A549 (cell line): ENCODE data around the gene CHRNA4. TPM values are rescaled to one million over a fixed set of nuclear protein-coding genes. Genes with fewer than 3 reads are reported as not detected.

Experiments
- ATAC-seq, 2 experiments: fragments of 200-7000 bp in 1 of 2; fragments of >200 bp in 1 of 2; cut with Nextera tagmentation in 1 of 2; cut with Tn5 transposase in 1 of 2; 3 replicates each; pipeline versions ENCODE4 v1.8.0 to v1.9.1; 2018 to 2020; ENCODE audit warnings: mild to moderate bottlenecking in 1 of 2, moderate library complexity in 1 of 2
- CTCF ChIA-PET: fragments of 300-600 bp; sonication (Branson Sonifier 250); formaldehyde crosslinking; extraction: SDS; loops from one replicate; lab custom pipeline; 2021; ENCODE audit warnings: antibody characterized with exemption, inconsistent platforms; lab: Yijun Ruan, JAX
- POLR2A ChIA-PET: fragments of 350-600 bp; formaldehyde crosslinking; extraction: SDS; loops from one replicate; lab custom pipeline; 2021; ENCODE audit warnings: antibody characterized with exemption, inconsistent platforms; lab: Yijun Ruan, JAX
- DNase-seq, 2 experiments: peaks; one replicate each; pipeline versions ENCODE4 v3.0.0 to v3.0.0-alpha.2; 2011 to 2016; ENCODE audit warnings: low read depth in 1 of 2, low spot score in 1 of 2
- FAIRE-seq: peaks from 2 replicates; lab custom pipeline; 2011; peaks lifted over from hg19 to GRCh38; lab: Jason Lieb, UNC
- H3K27ac ChIP-seq, 2 experiments: fragments of >200 bp; sonication (Bioruptor Twin); formaldehyde crosslinking; 3 replicates each; pipeline ENCODE4 v1.5.1; 2016 to 2017
- H3K4me1 ChIP-seq: fragments of >200 bp; sonication (Bioruptor Twin); formaldehyde crosslinking; 3 replicates; pipeline ENCODE4 v1.6.1; 2016
- H3K4me2 ChIP-seq: fragments of >200 bp; sonication (Bioruptor Twin); formaldehyde crosslinking; 3 replicates; pipeline ENCODE4 v1.6.1; 2016
- H3K4me3 ChIP-seq: fragments of >200 bp; sonication (Bioruptor Twin); formaldehyde crosslinking; 3 replicates; pipeline ENCODE4 v1.5.1; 2016
- H3K9me3 ChIP-seq: fragments of >200 bp; sonication (Bioruptor Twin); formaldehyde crosslinking; 3 replicates; pipeline ENCODE4 v1.6.1; 2016
- BHLHE40 ChIP-seq: IDR thresholded peaks from 2 replicates; pipeline ENCODE4 v1.6.1; 2012; ENCODE audit warnings: low read depth, low read length, inconsistent platforms
- CBX8 ChIP-seq: fragments of 200-600 bp; sonication (generic); IDR thresholded peaks from 2 replicates; pipeline ENCODE4 v1.6.1; 2016
- CHD4 ChIP-seq: fragments of 200-600 bp; sonication (generic); IDR thresholded peaks from 2 replicates; pipeline ENCODE4 v1.6.1; 2016; ENCODE audit warnings: antibody characterized with exemption, mild to moderate bottlenecking, borderline replicate concordance
- CTCF ChIP-seq: fragments of >200 bp; sonication (Bioruptor Twin); formaldehyde crosslinking; IDR thresholded peaks from 3 replicates; pipeline ENCODE4 v1.5.1; 2016
- ESRRA ChIP-seq: fragments of 150-350 bp; IDR thresholded peaks from 2 replicates; pipeline ENCODE4 v1.6.1; 2014; ENCODE audit warnings: mild to moderate bottlenecking, low read length, borderline replicate concordance
- FOSL2 ChIP-seq, 2 experiments: fragments of 450-650 bp in 1 of 2; fragments of >200 bp in 1 of 2; sonication (Bioruptor Twin) in 1 of 2; formaldehyde crosslinking; IDR thresholded peaks; 2 replicates each; pipeline versions ENCODE4 v1.5.0 to v1.6.1; 2016 to 2020; ENCODE audit warnings: mild to moderate bottlenecking in 1 of 2, moderate library complexity in 1 of 2
- FOXS1 ChIP-seq: fragments of 250-450 bp; sonication (Bioruptor Pico); IDR thresholded peaks from 2 replicates; pipeline ENCODE4 v1.5.0; 2020; ENCODE audit warnings: mild to moderate bottlenecking, moderate library complexity
- HDAC2 ChIP-seq: fragments of 200-600 bp; sonication (generic); IDR thresholded peaks from 2 replicates; pipeline ENCODE4 v1.6.1; 2016
- HOXA7 ChIP-seq: fragments of 250-450 bp; sonication (Bioruptor Pico); IDR thresholded peaks from 2 replicates; pipeline ENCODE4 v1.5.0; 2020; ENCODE audit warnings: mild to moderate bottlenecking, moderate library complexity
- HOXB5 ChIP-seq: fragments of 250-450 bp; sonication (Bioruptor Pico); IDR thresholded peaks from 2 replicates; pipeline ENCODE4 v1.5.0; 2020; ENCODE audit warnings: mild to moderate bottlenecking, moderate library complexity
- JUN ChIP-seq, 2 experiments: fragments of >200 bp; sonication (Bioruptor Twin); formaldehyde crosslinking; IDR thresholded peaks; 2 replicates in 1 of 2; 3 replicates in 1 of 2; pipeline ENCODE4 v1.6.1; 2016 to 2017
- JUNB ChIP-seq: fragments of >200 bp; sonication (Bioruptor Twin); formaldehyde crosslinking; IDR thresholded peaks from 2 replicates; pipeline ENCODE4 v1.6.1; 2016
- MYC ChIP-seq: IDR thresholded peaks from 2 replicates; pipeline ENCODE4 v1.6.1; 2012; ENCODE audit warnings: mild to moderate bottlenecking, inconsistent platforms, low read length, improper control_type of control experiment, borderline replicate concordance
- PBX3 ChIP-seq: IDR thresholded peaks from 2 replicates; pipeline ENCODE4 v1.6.1; 2012
- PHF8 ChIP-seq: fragments of 200-600 bp; sonication (generic); IDR thresholded peaks from 2 replicates; pipeline ENCODE4 v1.6.1; 2016; ENCODE audit warnings: low read depth, mild to moderate bottlenecking, antibody characterized with exemption, moderate library complexity, borderline replicate concordance
- POLR2AphosphoS2 ChIP-seq: conservative IDR thresholded peaks from 2 replicates; pipeline ENCODE4 v1.6.1; 2012; ENCODE audit warnings: low read length, improper control_type of control experiment, inconsistent platforms
- SMC3 ChIP-seq: fragments of >200 bp; sonication (Bioruptor Twin); formaldehyde crosslinking; IDR thresholded peaks from 3 replicates; pipeline ENCODE4 v1.6.1; 2018; ENCODE audit warnings: inconsistent platforms
- TFCP2L1 ChIP-seq: fragments of 250-450 bp; sonication (Bioruptor Pico); IDR thresholded peaks from 2 replicates; pipeline ENCODE4 v1.5.0; 2021; ENCODE audit warnings: mild to moderate bottlenecking
- ZC3H11A ChIP-seq: fragments of 450-650 bp; IDR thresholded peaks from 2 replicates; pipeline ENCODE4 v1.6.1; 2014; ENCODE audit warnings: antibody characterized with exemption, mild to moderate bottlenecking
- ZFP36 ChIP-seq: fragments of 450-650 bp; IDR thresholded peaks from 2 replicates; pipeline ENCODE4 v1.6.1; 2014; ENCODE audit warnings: borderline replicate concordance; ENCODE audit not compliant: partially characterized antibody
- WGBS: methylation state at CpG from one replicate; pipeline ENCODE4 v1.1.6; 2017; ENCODE audit errors: missing lambda C conversion rate; 5-methylcytosine and 5-hydroxymethylcytosine counted together
- polyA plus RNA-seq, 4 experiments: library from polyadenylated mRNA; depleted of rRNA in 3 of 4; stranded (reverse); fragments of >200 nt; fragmentation: RNase III in 1 of 4; extraction: RNeasy Plus Mini Kit Qiagen cat#74134 plus additional on column Dnase treatment in 1 of 4; gene quantifications; 2 replicates in 3 of 4; 3 replicates in 1 of 4; pipeline ENCODE4 v1.2.3, GENCODE V29; 2011 to 2017

Gene CHRNA4
- polyA plus RNA-seq, 2 of the 4 experiments (the other 2 are of a cell fraction), result 0.03 to 0.23 TPM

DNA sequence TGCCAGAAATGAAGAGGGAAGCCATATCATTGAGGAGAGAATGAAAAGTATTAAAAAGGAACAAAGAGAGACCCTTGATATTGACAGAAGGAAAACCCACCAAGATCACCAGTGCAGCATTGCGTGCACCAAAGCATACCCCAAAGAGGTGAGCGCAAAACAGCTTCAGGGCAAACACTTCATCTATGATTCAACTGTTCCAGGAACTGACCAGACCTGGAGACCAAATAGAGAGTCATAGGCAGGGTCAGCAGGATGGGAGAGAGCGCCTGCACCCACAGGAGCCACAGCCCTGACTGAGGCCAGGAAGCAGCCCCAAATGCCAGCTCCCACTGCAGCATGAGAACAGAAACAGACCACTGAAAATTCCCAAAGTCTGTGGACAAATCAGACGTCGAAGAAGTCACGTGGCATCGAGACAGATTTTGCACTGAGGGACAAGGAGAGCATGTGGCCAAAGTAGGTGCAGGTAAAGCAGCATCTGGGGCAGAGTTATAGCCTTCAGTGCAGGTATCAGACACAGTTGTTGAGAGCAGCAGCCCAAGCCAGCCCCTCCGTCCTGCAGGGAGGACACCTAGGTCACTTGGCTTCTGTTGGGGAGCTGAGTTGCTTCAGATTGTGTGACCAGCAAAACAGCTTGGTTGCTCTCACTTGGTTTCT, 29.3 kb downstream of the CHRNA4 start:
- H3K27ac ChIP-seq, result no peak overlapping the region
- ATAC-seq, result no peak
- H3K4me3 ChIP-seq, result no peak overlapping the region
- ChIA-PET POLR2A (no interaction called here), CTCF (interaction anchor here (0.8 to 3.5 kb wide), 6 partner anchors 21 to 108 kb away, joined by 3 to 20 read pairs (median 4); no protein-coding TSS in a partner anchor)
- peaks cover 9% of the 10 kb centered on the region; the same call in 2 of the 3 replicates for H3K9me3 ChIP-seq
- H3K4me2 ChIP-seq, result no peak overlapping the region
- H3K4me1 ChIP-seq, result no peaks in the 10 kb centered on the region
- no peak for DNase-seq
- TF ChIP-seq ZC3H11A (no peak), ZFP36 (no peak), JUN (IDR thresholded peaks at IDR 0.05) (no peak), HOXB5 (CRISPR knock-in tag) (no peak), CTCF (no peak), JUNB (no peak), FOSL2 (IDR thresholded peaks at IDR 0.05) (no peak), FOSL2 (CRISPR knock-in tag; IDR thresholded peaks at IDR 0.05) (no peak), HDAC2 (no peak), MYC (no peak), PHF8 (no peak)
- TF ChIP-seq, all 56 proteins: peak for 0
- FAIRE-seq, result no peak
- 67% methylated on average over 8 of the region's 8 CpGs for WGBS

- FAIRE-seq, result no peak
- WGBS, result 81% methylated on average over 13 of the region's 13 CpGs
- no peak overlapping the region for H3K4me3 ChIP-seq
- CTCF ChIA-PET, result interaction anchor here (1.4 to 1.6 kb wide), 2 partner anchors 14 to 49 kb away, joined by 4 read pairs; no protein-coding TSS in a partner anchor
- no peaks in the 10 kb centered on the region for H3K4me1 ChIP-seq
- POLR2A ChIA-PET, result no interaction called here
- H3K9me3 ChIP-seq, result peaks cover 9% of the 10 kb centered on the region; the same call in 2 of the 3 replicates
- no peak for ATAC-seq
- no peak for TF ChIP-seq CBX8
- TF ChIP-seq ESRRA, result no peak
- no peak for TF ChIP-seq FOXS1 (CRISPR knock-in tag)
- TF ChIP-seq CHD4, result no peak
- TF ChIP-seq PBX3, result no peak
- no peak for TF ChIP-seq TFCP2L1 (CRISPR knock-in tag)
- TF ChIP-seq HOXA7 (CRISPR knock-in tag), result no peak
- TF ChIP-seq POLR2AphosphoS2, result no peak
- TF ChIP-seq CTCF, result no peak
- TF ChIP-seq SMC3, result no peak
- TF ChIP-seq BHLHE40, result no peak
- DNase-seq, result no peak
- H3K4me2 ChIP-seq, result no peak overlapping the region
- H3K27ac ChIP-seq, result no peak overlapping the region
Observed at GRCh38 chr20:63330940-63331339, 30.2 kb downstream of the CHRNA4 start.
